Mesenchymal stem cell (in vitro differentiated cells and primary cell): ENCODE data around the gene MOV10L1.

Experiments used
- DNase-seq: peaks from one replicate; pipeline ENCODE4 v3.0.0-alpha.2; 2013
- H2AFZ ChIP-seq: one replicate; pipeline ENCODE4 v1.6.1; 2013; ENCODE audit warnings: low read depth, mild to moderate bottlenecking, control low read depth, inconsistent platforms, low read length, moderate library complexity
- H2AK5ac ChIP-seq: 2 replicates; pipeline ENCODE4 v1.6.1; 2013; ENCODE audit warnings: low read length, moderate library complexity, mild to moderate bottlenecking, inconsistent platforms; ENCODE audit not compliant: severe bottlenecking
- H2BK120ac ChIP-seq: one replicate; pipeline ENCODE4 v1.6.1; 2013; ENCODE audit warnings: low read depth, mild to moderate bottlenecking, inconsistent platforms, low read length, moderate library complexity
- H2BK12ac ChIP-seq, 2 experiments: one replicate each; pipeline ENCODE4 v1.6.1; 2013; ENCODE audit warnings: inconsistent platforms in 2 of 2, low read length in 2 of 2, mild to moderate bottlenecking in 2 of 2, moderate library complexity in 2 of 2, control low read depth in 1 of 2
- H2BK15ac ChIP-seq: one replicate; pipeline ENCODE4 v1.6.1; 2013; ENCODE audit warnings: mild to moderate bottlenecking, low read depth, inconsistent platforms; ENCODE audit not compliant: poor library complexity, severe bottlenecking
- H2BK5ac ChIP-seq: 2 replicates; pipeline ENCODE4 v1.6.1; 2013; ENCODE audit warnings: low read depth, mild to moderate bottlenecking, low read length, control low read depth, inconsistent platforms; ENCODE audit not compliant: poor library complexity, severe bottlenecking
- H3K14ac ChIP-seq, 2 experiments: one replicate each; pipeline ENCODE4 v1.6.1; 2013; ENCODE audit warnings: inconsistent platforms in 2 of 2, low read length in 2 of 2, control low read depth in 1 of 2, mild to moderate bottlenecking in 1 of 2, moderate library complexity in 1 of 2
- H3K18ac ChIP-seq, 2 experiments: one replicate each; pipeline ENCODE4 v1.6.1; 2013; ENCODE audit warnings: inconsistent platforms in 2 of 2, low read length in 2 of 2, control low read depth in 1 of 2, low read depth in 1 of 2, mild to moderate bottlenecking in 1 of 2
- H3K23ac ChIP-seq, 2 experiments: one replicate each; pipeline ENCODE4 v1.6.1; 2013; ENCODE audit warnings: inconsistent platforms in 2 of 2, low read length in 2 of 2, mild to moderate bottlenecking in 2 of 2, moderate library complexity in 2 of 2, control low read depth in 1 of 2
- H3K27ac ChIP-seq: 2 replicates; pipeline ENCODE4 v1.5.1; 2013; ENCODE audit warnings: mild to moderate bottlenecking, moderate library complexity, low read length, control low read depth, inconsistent platforms; ENCODE audit not compliant: poor library complexity, severe bottlenecking
- H3K27me3 ChIP-seq, 2 experiments: 2 replicates each; pipeline versions ENCODE4 v1.6.1 to v1.7.0; 2013; ENCODE audit warnings: low read length in 2 of 2, mild to moderate bottlenecking in 2 of 2, moderate library complexity in 2 of 2, control low read depth in 1 of 2, inconsistent platforms in 1 of 2; ENCODE audit not compliant: control insufficient read depth in 1 of 2, insufficient read depth in 1 of 2
- H3K36me3 ChIP-seq, 2 experiments: 2 replicates each; pipeline versions ENCODE4 v1.6.1 to v1.7.0; 2013; ENCODE audit warnings: low read length in 2 of 2, control low read depth in 1 of 2, inconsistent platforms in 1 of 2, low read depth in 1 of 2, mild to moderate bottlenecking in 1 of 2; ENCODE audit not compliant: insufficient read depth in 2 of 2, control insufficient read depth in 1 of 2
- H3K4ac ChIP-seq, 2 experiments: one replicate each; pipeline ENCODE4 v1.6.1; 2013; ENCODE audit warnings: inconsistent platforms in 2 of 2, low read length in 2 of 2, mild to moderate bottlenecking in 2 of 2, moderate library complexity in 2 of 2, control low read depth in 1 of 2, low read depth in 1 of 2
- H3K4me1 ChIP-seq: 2 replicates; pipeline ENCODE4 v1.6.1; 2013; ENCODE audit warnings: low read depth, low read length, control low read depth; ENCODE audit not compliant: control insufficient read depth, insufficient read depth
- H3K4me2 ChIP-seq: 2 replicates; pipeline ENCODE4 v1.6.1; 2013; ENCODE audit warnings: low read length, mild to moderate bottlenecking, inconsistent platforms; ENCODE audit not compliant: poor library complexity, severe bottlenecking
- H3K4me3 ChIP-seq, 2 experiments: 2 replicates each; pipeline versions ENCODE4 v1.5.1 to v1.7.0; 2013; ENCODE audit warnings: low read length in 2 of 2, mild to moderate bottlenecking in 2 of 2, control low read depth in 1 of 2, low read depth in 1 of 2; ENCODE audit not compliant: insufficient read depth in 1 of 2
- H3K79me1 ChIP-seq: replicated peaks from 2 replicates; pipeline ENCODE4 v1.6.1; 2013; ENCODE audit warnings: mild to moderate bottlenecking, control low read depth, low read length, inconsistent platforms; ENCODE audit not compliant: poor library complexity, severe bottlenecking
- H3K9ac ChIP-seq: 2 replicates; pipeline ENCODE4 v1.7.0; 2013; ENCODE audit warnings: mild to moderate bottlenecking, low read length, moderate library complexity
- H3K9me3 ChIP-seq: 2 replicates; pipeline ENCODE4 v1.7.0; 2013; ENCODE audit warnings: mild to moderate bottlenecking, low read length; ENCODE audit not compliant: control insufficient read depth
- H4K8ac ChIP-seq: one replicate; pipeline ENCODE4 v1.6.1; 2013; ENCODE audit warnings: inconsistent platforms, mild to moderate bottlenecking, low read length, moderate library complexity
- H4K91ac ChIP-seq: one replicate; pipeline ENCODE4 v1.6.1; 2013; ENCODE audit warnings: mild to moderate bottlenecking, low read length, inconsistent platforms
- WGBS: methylation state at CpG from one replicate; pipeline ENCODE4 v1.1.7; 2013; ENCODE audit warnings: mixed read lengths; 5-methylcytosine and 5-hydroxymethylcytosine counted together

The MOV10L1 gene

GRCh38 chr22:50088096-50088495, 1.7 kb upstream of the MOV10L1 start:
- Histone ChIP-seq H3K4me2 (no peak overlapping the region), H3K36me3 (no peaks in the 10 kb centered on the region), H3K14ac (no peak overlapping the region), H3K27ac (no peak overlapping the region), H3K4ac (no peak overlapping the region), H3K79me1 (no peaks in the 10 kb centered on the region), H2BK5ac (no peak overlapping the region), H3K4me3 (no peak overlapping the region), H3K23ac (no peak overlapping the region), H2BK120ac (no peak overlapping the region), H3K18ac (no peak overlapping the region), H3K4me1 (peaks cover 2% of the 10 kb centered on the region), H2BK12ac (no peak overlapping the region), H3K27me3 (peaks cover 12 to 47% of the 10 kb centered on the region in 2 experiments), H2BK15ac (no peak overlapping the region), H2AFZ (no peak overlapping the region), H4K91ac (no peak overlapping the region), H4K8ac (no peak overlapping the region), H3K9ac (no peak overlapping the region), H2AK5ac (no peak overlapping the region), H3K9me3 (no peaks in the 10 kb centered on the region)
- DNase-seq: no peak
- 94% methylated on average over 7 of the region's 12 CpGs for WGBS

DNA sequence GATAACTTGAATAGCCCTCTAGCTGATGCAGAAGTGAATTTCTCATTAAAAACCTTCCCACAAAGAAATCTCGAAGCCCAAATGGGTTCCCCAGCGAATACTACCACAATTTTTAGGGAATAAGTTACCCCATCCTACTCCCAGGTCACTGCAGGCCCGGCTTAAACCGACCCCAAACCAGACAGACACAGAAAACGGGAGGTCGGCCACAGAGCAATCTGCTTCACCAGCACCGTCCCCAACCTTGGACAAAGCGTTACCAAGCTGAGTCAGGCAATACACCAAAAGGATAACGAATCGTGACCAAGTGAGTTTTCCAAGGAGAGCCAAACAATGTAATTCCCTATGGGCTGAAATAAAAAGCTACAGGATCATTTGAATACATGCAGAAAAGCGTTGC, 575 bp upstream of the MOV10L1 start:
- Histone ChIP-seq H4K91ac (no peak overlapping the region), H2BK120ac (no peak overlapping the region), H3K9ac (no peak overlapping the region), H4K8ac (no peak overlapping the region), H3K14ac (no peak overlapping the region), H3K9me3 (no peaks in the 10 kb centered on the region), H3K36me3 (no peaks in the 10 kb centered on the region), H3K4ac (no peak overlapping the region), H3K4me3 (no peak overlapping the region), H3K27ac (no peak overlapping the region), H2BK5ac (no peak overlapping the region), H3K27me3 (peaks cover 12 to 47% of the 10 kb centered on the region in 2 experiments), H3K4me1 (peaks cover 2% of the 10 kb centered on the region), H2BK12ac (no peak overlapping the region), H2BK15ac (no peak overlapping the region), H3K23ac (no peak overlapping the region), H3K18ac (no peak overlapping the region), H3K79me1 (no peaks in the 10 kb centered on the region), H3K4me2 (no peak overlapping the region), H2AFZ (no peak overlapping the region), H2AK5ac (no peak overlapping the region)
- DNase-seq: no peak
- 95% methylated on average over 11 of the region's 11 CpGs for WGBS

DNA sequence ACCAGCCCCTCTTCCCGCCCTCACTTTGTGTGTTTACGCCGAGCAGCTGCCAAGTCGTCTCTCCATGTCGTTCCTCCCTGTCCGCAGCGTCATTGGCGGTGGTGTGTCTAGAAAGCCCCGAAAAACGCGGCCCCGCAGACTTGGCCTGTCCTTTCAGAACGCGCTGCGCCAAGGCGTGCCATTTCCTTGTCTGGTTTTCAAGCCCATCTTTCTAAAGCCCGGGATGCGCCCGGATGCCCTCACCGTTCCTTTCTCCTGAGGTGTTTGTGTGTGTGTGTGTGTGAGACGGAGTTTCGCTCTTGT, 557 bp downstream of the MOV10L1 start:
- H3K27me3 ChIP-seq: peaks cover 1 to 52% of the 10 kb centered on the region in 2 experiments
- no peak for DNase-seq
- H3K9ac ChIP-seq: no peak overlapping the region
- no peak overlapping the region for H2AK5ac ChIP-seq
- no peak overlapping the region for H3K23ac ChIP-seq
- H3K27ac ChIP-seq: no peak overlapping the region
- H3K4me1 ChIP-seq: no peaks in the 10 kb centered on the region
- no peak overlapping the region for H3K14ac ChIP-seq
- H3K4me3 ChIP-seq: no peak overlapping the region
- no peaks in the 10 kb centered on the region for H3K36me3 ChIP-seq
- H2BK12ac ChIP-seq: no peak overlapping the region
- H4K8ac ChIP-seq: no peak overlapping the region
- no peak overlapping the region for H3K18ac ChIP-seq
- H3K4me2 ChIP-seq: no peak overlapping the region
- H4K91ac ChIP-seq: no peak overlapping the region
- no peak overlapping the region for H2BK120ac ChIP-seq
- no peak overlapping the region for H2BK15ac ChIP-seq
- no peak overlapping the region for H2AFZ ChIP-seq
- WGBS: 96% methylated on average over 22 of the region's 22 CpGs
- H3K9me3 ChIP-seq: no peaks in the 10 kb centered on the region
- no peak overlapping the region for H3K4ac ChIP-seq
- no peak overlapping the region for H2BK5ac ChIP-seq
- no peaks in the 10 kb centered on the region for H3K79me1 ChIP-seq

- Histone ChIP-seq H3K9ac (no peak overlapping the region), H3K4me2 (no peak overlapping the region), H3K27me3 (peaks cover 0 to 58% of the 10 kb centered on the region in 2 experiments), H2AFZ (no peak overlapping the region), H3K27ac (no peak overlapping the region), H3K4me1 (no peaks in the 10 kb centered on the region), H3K14ac (no peak overlapping the region), H4K91ac (no peak overlapping the region), H3K4ac (no peak overlapping the region), H2BK15ac (no peak overlapping the region), H4K8ac (no peak overlapping the region), H2BK12ac (no peak overlapping the region), H3K36me3 (no peaks in the 10 kb centered on the region), H2BK5ac (no peak overlapping the region), H3K18ac (no peak overlapping the region), H2BK120ac (no peak overlapping the region), H3K79me1 (no peaks in the 10 kb centered on the region), H3K4me3 (no peak overlapping the region), H3K23ac (no peak overlapping the region), H3K9me3 (no peaks in the 10 kb centered on the region), H2AK5ac (no peak overlapping the region)
- 92% methylated on average over 29 of the region's 29 CpGs for WGBS
- DNase-seq: no peak
Measured at GRCh38 chr22:50091092-50091768, 1.4 kb downstream of the MOV10L1 start.
